Activated naive CD8-positive, alpha-beta T cell treated with anti-CD3 and anti-CD28 coated beads, Interleukin-2, amount 10 ng/mL, durations not matched to agents 7 days and 5 days (primary cell): ENCODE results near the gene ENTREP3. TPM values are rescaled to one million over a fixed set of nuclear protein-coding genes. Genes with fewer than 3 reads are reported as not detected.

Experiments
- ATAC-seq: fragments of 150-1000 bp; cut with Tn5 transposase; one replicate; pipeline ENCODE4 v1.10.0; 2021; ENCODE audit warnings: low read depth, moderate library complexity
- POLR2A ChIA-PET: fragments of 350-600 bp; sonication (Branson Sonifier 250); formaldehyde crosslinking; loops from one replicate; lab custom pipeline; 2021; ENCODE audit warnings: antibody characterized with exemption; lab: Charles Lee
- DNase-seq: peaks from one replicate; pipeline ENCODE4 v3.0.0; 2021
- H3K27ac Mint-ChIP-seq: one replicate; pipeline ENCODE4 v1.8.0; 2022; ENCODE audit warnings: mild to moderate bottlenecking, mixed read lengths
- H3K27me3 Mint-ChIP-seq: one replicate; pipeline ENCODE4 v1.8.0; 2022; ENCODE audit warnings: mild to moderate bottlenecking, moderate library complexity, mixed read lengths
- H3K36me3 Mint-ChIP-seq: one replicate; pipeline ENCODE4 v1.8.0; 2021; ENCODE audit warnings: mild to moderate bottlenecking, mixed read lengths
- H3K4me1 Mint-ChIP-seq: one replicate; pipeline ENCODE4 v1.8.0; 2021; ENCODE audit warnings: mixed read lengths
- H3K4me3 Mint-ChIP-seq: one replicate; pipeline ENCODE4 v1.8.0; 2022; ENCODE audit warnings: mild to moderate bottlenecking, moderate library complexity, mixed read lengths
- H3K9me3 Mint-ChIP-seq: one replicate; pipeline ENCODE4 v1.8.0; 2021; ENCODE audit warnings: mixed read lengths
- total RNA-seq, 2 experiments: library from RNA; stranded (reverse); gene quantifications; one replicate each; pipeline ENCODE4 v1.2.3, GENCODE V29; 2021

Gene ENTREP3
- total RNA-seq, 2 experiments from 2014 or later = 26.0 to 29.4 TPM

DNA sequence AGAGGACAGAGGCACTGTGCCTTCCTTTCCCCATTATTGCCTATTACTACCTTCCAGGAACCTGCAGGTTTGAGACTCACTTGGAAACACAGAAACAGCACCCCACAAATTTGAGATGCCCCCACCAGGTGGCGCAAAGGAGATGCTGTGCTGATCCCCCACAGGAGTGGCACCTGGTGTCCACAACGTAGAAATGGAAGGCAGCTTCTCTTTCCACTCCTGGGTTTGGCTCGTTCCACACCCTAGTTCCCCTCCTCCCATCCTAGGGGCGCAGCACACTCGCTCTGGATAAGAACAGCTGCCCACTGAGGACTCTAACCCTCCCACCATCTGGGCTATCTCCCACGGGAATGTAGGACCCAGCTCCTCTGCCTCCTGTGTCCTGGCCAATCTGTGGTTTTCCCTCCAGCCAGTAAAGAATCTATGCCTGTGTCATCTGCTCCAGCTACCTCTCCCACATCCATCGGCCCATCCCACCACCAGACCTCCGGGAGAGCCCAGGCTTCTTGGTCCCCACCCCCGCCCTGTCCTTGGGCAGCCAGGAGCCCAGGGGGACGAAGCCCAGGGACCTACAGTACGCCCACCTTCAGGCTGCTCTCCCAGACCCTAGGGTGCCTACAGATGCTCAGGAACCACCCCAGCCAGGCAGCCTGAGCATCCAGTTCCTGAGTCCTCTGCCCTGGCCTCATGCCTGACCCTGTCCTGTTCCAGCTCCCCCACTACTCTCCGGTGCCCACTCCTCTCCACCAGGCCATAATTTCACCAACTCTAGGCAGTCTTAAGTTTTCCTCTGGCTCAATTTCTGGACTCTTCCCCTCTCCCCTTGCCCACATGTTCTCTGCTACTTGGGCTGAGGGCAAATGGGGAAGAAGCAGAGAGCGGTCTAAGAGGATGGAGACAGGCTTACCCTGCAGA lies 48.1 kb downstream of the ENTREP3 start:
- ATAC-seq (peak; percentile 55), DNase-seq (peak; percentile 91)
- Mint-ChIP-seq H3K4me3 (peak overlapping the region; percentile 60), H3K9me3 (no peaks in the 10 kb centered on the region), H3K27ac (peak overlapping the region; percentile 63), H3K27me3 (no peaks in the 10 kb centered on the region), H3K36me3 (no peaks in the 10 kb centered on the region), H3K4me1 (peaks cover 25% of the 10 kb centered on the region)
- POLR2A ChIA-PET = interaction anchor here (0.8 to 3.7 kb wide), 9 partner anchors 12 to 43 kb away, joined by 3 to 65 read pairs (median 15); partner anchors contain the start of genes KRTCAP2 and TRIM46

DNA sequence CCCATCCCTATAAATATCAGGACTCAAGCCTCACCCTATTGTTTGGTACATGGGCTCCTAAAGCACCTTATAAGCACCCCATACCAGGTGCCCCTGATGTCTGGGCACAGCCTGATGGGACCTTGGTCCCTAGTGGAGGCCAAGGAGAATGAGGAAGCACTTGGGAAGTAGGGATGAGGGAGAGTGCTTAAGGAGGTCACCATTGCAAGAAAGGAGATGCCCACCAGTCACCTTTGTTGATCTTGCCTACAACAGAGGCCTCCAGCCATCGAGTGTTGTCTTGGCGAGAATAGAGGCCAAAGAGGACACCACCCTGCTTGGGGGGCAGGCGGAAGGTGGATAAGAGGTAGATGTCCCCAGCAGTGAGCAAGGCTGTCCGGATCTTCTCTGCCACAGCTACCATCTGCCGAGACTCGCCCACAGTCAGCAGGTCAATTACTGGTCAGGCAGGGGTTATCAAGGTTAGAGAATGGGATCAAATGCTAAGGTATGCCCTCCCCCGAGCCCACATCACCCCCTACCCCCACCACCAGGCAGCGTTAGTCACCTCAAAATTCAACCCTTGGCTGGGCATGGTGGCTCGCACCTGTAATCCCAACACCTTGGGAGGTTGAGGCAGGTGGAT lies 49.2 kb downstream of the ENTREP3 start:
- H3K27me3 Mint-ChIP-seq = no peaks in the 10 kb centered on the region
- H3K9me3 Mint-ChIP-seq = no peaks in the 10 kb centered on the region
- no peak overlapping the region for H3K4me3 Mint-ChIP-seq
- peaks cover 25% of the 10 kb centered on the region for H3K4me1 Mint-ChIP-seq
- no peak overlapping the region for H3K27ac Mint-ChIP-seq
- ATAC-seq (no peak), DNase-seq (no peak)
- no peaks in the 10 kb centered on the region for H3K36me3 Mint-ChIP-seq
- POLR2A ChIA-PET = interaction anchor here (1.4 kb wide), 1 partner anchor 29 kb away, joined by 6 read pairs; no protein-coding TSS in a partner anchor

- POLR2A ChIA-PET = interaction anchor here (1.4 kb wide), 1 partner anchor 11 kb away, joined by 3 read pairs; no protein-coding TSS in a partner anchor
- ATAC-seq (no peak), DNase-seq (no peak)
- no peak overlapping the region for H3K27ac Mint-ChIP-seq
- H3K9me3 Mint-ChIP-seq = no peaks in the 10 kb centered on the region
- no peak overlapping the region for H3K4me3 Mint-ChIP-seq
- H3K4me1 Mint-ChIP-seq = peaks cover 21% of the 10 kb centered on the region
- H3K36me3 Mint-ChIP-seq = no peaks in the 10 kb centered on the region
- H3K27me3 Mint-ChIP-seq = no peaks in the 10 kb centered on the region
Observed at GRCh38 chr1:155205035-155205434, 50.2 kb downstream of the ENTREP3 start.

- no peak overlapping the region for H3K27ac Mint-ChIP-seq
- POLR2A ChIA-PET = interaction anchor here (1.9 kb wide), 1 partner anchor 8 kb away, joined by 9 read pairs; no protein-coding TSS in a partner anchor
- DNase-seq = no peak
- no peaks in the 10 kb centered on the region for H3K27me3 Mint-ChIP-seq
- no peaks in the 10 kb centered on the region for H3K9me3 Mint-ChIP-seq
- no peak for ATAC-seq
- peaks cover 11% of the 10 kb centered on the region for H3K4me1 Mint-ChIP-seq
- no peak overlapping the region for H3K4me3 Mint-ChIP-seq
- H3K36me3 Mint-ChIP-seq = no peaks in the 10 kb centered on the region
Observed at GRCh38 chr1:155202731-155203515, 52.4 kb downstream of the ENTREP3 start.

DNA sequence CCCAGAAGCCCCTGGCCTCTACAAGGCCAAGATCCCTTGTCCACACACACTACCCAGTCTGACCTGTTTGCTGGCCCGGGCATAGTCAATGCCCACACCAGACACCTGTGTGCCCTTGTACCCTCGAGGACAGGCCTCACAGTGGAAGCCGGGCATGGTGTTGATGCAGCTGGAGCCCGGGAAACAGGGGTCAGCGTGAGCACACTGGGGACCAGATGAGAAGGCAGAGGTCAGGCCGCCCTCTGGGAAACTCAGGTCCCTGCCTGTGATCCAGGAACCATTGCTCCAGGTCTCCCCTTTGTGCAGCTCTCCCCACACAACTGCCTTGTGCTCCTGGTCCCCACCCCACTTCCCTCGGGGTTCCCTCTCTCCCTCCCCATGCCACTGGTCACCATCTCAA lies 53.1 kb downstream of the ENTREP3 start:
- H3K27ac Mint-ChIP-seq = no peak overlapping the region
- no peaks in the 10 kb centered on the region for H3K9me3 Mint-ChIP-seq
- POLR2A ChIA-PET = no interaction called here
- ATAC-seq (no peak), DNase-seq (no peak)
- no peak overlapping the region for H3K4me3 Mint-ChIP-seq
- H3K27me3 Mint-ChIP-seq = no peaks in the 10 kb centered on the region
- peaks cover 6% of the 10 kb centered on the region for H3K4me1 Mint-ChIP-seq
- H3K36me3 Mint-ChIP-seq = no peaks in the 10 kb centered on the region

DNA sequence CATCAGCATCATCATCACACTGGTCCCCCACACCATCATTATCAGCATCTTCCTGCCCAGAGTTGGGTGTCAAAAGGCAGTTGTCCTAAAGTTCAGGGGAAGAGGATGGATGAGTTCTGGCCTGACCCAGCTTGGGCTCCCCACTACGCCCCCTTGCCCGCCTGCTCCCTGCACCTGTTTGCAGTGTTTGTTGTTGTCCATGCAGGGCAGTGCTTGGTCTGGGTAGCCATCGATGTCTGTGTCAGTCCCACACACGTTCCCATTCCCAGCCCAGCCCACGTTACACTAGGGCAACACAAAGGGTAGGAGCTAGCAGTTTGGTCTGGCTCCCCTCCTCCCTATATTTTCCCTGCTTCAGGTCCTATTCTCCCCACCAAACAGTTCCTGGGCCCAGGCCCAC lies 54.4 kb downstream of the ENTREP3 start:
- no peak overlapping the region for H3K27ac Mint-ChIP-seq
- ATAC-seq (no peak), DNase-seq (no peak)
- no peaks in the 10 kb centered on the region for H3K9me3 Mint-ChIP-seq
- H3K4me1 Mint-ChIP-seq = no peaks in the 10 kb centered on the region
- POLR2A ChIA-PET = no interaction called here
- no peak overlapping the region for H3K4me3 Mint-ChIP-seq
- no peaks in the 10 kb centered on the region for H3K27me3 Mint-ChIP-seq
- no peaks in the 10 kb centered on the region for H3K36me3 Mint-ChIP-seq

GRCh38 chr1:155199792-155200191 lies 55.5 kb downstream of the ENTREP3 start:
- H3K27ac Mint-ChIP-seq = no peak overlapping the region
- ATAC-seq (no peak), DNase-seq (no peak)
- POLR2A ChIA-PET = no interaction called here
- no peak overlapping the region for H3K4me3 Mint-ChIP-seq
- no peaks in the 10 kb centered on the region for H3K9me3 Mint-ChIP-seq
- no peaks in the 10 kb centered on the region for H3K36me3 Mint-ChIP-seq
- peaks cover 4% of the 10 kb centered on the region for H3K4me1 Mint-ChIP-seq
- no peaks in the 10 kb centered on the region for H3K27me3 Mint-ChIP-seq

GRCh38 chr1:155198547-155198906 lies 56.8 kb downstream of the ENTREP3 start:
- Mint-ChIP-seq H3K36me3 (no peaks in the 10 kb centered on the region), H3K4me1 (peaks cover 14% of the 10 kb centered on the region), H3K4me3 (no peak overlapping the region), H3K27me3 (no peaks in the 10 kb centered on the region), H3K27ac (no peak overlapping the region), H3K9me3 (no peaks in the 10 kb centered on the region)
- POLR2A ChIA-PET = no interaction called here
- DNase-seq = no peak
- no peak for ATAC-seq

GRCh38 chr1:155197901-155198546 lies 57.3 kb downstream of the ENTREP3 start:
- Mint-ChIP-seq H3K27me3 (no peaks in the 10 kb centered on the region), H3K36me3 (no peaks in the 10 kb centered on the region), H3K27ac (no peak overlapping the region), H3K4me1 (peaks cover 16% of the 10 kb centered on the region), H3K4me3 (no peak overlapping the region), H3K9me3 (no peaks in the 10 kb centered on the region)
- POLR2A ChIA-PET = no interaction called here
- ATAC-seq (no peak), DNase-seq (no peak)

Other genes with a start within 250 kb of the ENTREP3 start
- gene DCST2, start 221.7 kb downstream of the ENTREP3 start, total RNA-seq = 1 to 10 TPM in 1 of 2 experiments, under 1 TPM in 1; 0.91 to 1.4 TPM
- gene DCST1, start 221.7 kb downstream of the ENTREP3 start, total RNA-seq = not detected
- gene ADAM15, start 204.2 kb downstream of the ENTREP3 start, total RNA-seq = 10 to 100 TPM; 37.0 to 37.3 TPM
- 1 to 10 TPM; 7.9 to 8.1 TPM for gene EFNA4, start 191.7 kb downstream of the ENTREP3 start, total RNA-seq
- 1 to 10 TPM; 3.6 to 4.2 TPM for gene EFNA3, start 176.6 kb downstream of the ENTREP3 start, total RNA-seq
- gene EFNA1, start 127.6 kb downstream of the ENTREP3 start, total RNA-seq = under 1 TPM; 0.25 to 0.48 TPM
- 10 to 100 TPM; 40.7 to 45.0 TPM for gene SLC50A1, start 119.6 kb downstream of the ENTREP3 start, total RNA-seq
- gene DPM3, start 115.0 kb downstream of the ENTREP3 start, total RNA-seq = 10 to 100 TPM; 60.0 to 71.1 TPM
- gene KRTCAP2, start 82.2 kb downstream of the ENTREP3 start, total RNA-seq = 100 to 1,000 TPM; 146 to 170 TPM
- gene TRIM46, start 81.6 kb downstream of the ENTREP3 start, total RNA-seq = 10 to 100 TPM; 12.4 to 13.4 TPM
- 10 to 100 TPM; 25.1 to 26.3 TPM for gene THBS3, start 47.6 kb downstream of the ENTREP3 start, total RNA-seq
- 10 to 100 TPM; 31.5 to 31.7 TPM for gene MTX1, start 46.8 kb downstream of the ENTREP3 start, total RNA-seq
- 10 to 100 TPM; 81.7 to 84.2 TPM for gene SCAMP3, start 6.9 kb upstream of the ENTREP3 start, total RNA-seq
- 100 to 1,000 TPM; 110 to 112 TPM for gene CLK2, start 18.0 kb upstream of the ENTREP3 start, total RNA-seq
- gene HCN3, start 22.0 kb upstream of the ENTREP3 start, total RNA-seq = 1 to 10 TPM; 5.0 to 6.7 TPM
- gene PKLR, start 46.0 kb upstream of the ENTREP3 start, total RNA-seq = not detected
- 100 to 1,000 TPM; 238 to 242 TPM for gene FDPS, start 53.4 kb upstream of the ENTREP3 start, total RNA-seq
- gene RUSC1, start 65.4 kb upstream of the ENTREP3 start, total RNA-seq = 10 to 100 TPM; 23.2 to 28.5 TPM